Measurements from ENCODE around the gene EPSTI1.

EPSTI1 gene

GRCh38 chr13:42906257-42906656, 85.8 kb downstream of the EPSTI1 start:
- no peak overlapping the region for H3K9ac ChIP-seq (ENCODE audit: low read depth, low read length)
- no peaks in the 10 kb centered on the region for H4K20me1 ChIP-seq (ENCODE audit: insufficient read depth, low read length)
- no peaks in the 10 kb centered on the region for H3K4me1 ChIP-seq (ENCODE audit: insufficient read depth, low read length)
- peaks cover 5% of the 10 kb centered on the region; the same call in 1 of the 2 replicates for H3K36me3 ChIP-seq (ENCODE audit: insufficient read depth, low read length)
- no peaks in the 10 kb centered on the region for H3K79me2 ChIP-seq (ENCODE audit: insufficient read depth, low read length)
- ATAC-seq (ENCODE audit: insufficient read depth, low read depth) (no peak), DNase-seq (no peak)
- H3K4me3 ChIP-seq (ENCODE audit: low read depth in 1 of 2, low read length in 2 of 2), result no peak overlapping the region
- TF ChIP-seq EZH2 (IDR thresholded peaks at IDR 0.05; ENCODE audit: borderline replicate concordance, low read depth, low read length, severe bottlenecking), result no peak
- no peak for TF ChIP-seq CTCF (IDR thresholded peaks at IDR 0.05; ENCODE audit: borderline replicate concordance, extremely low read depth, low read length, poor library complexity, severe bottlenecking)
- H3K9me3 ChIP-seq (ENCODE audit: insufficient read depth, low read length, severe bottlenecking), result no peaks in the 10 kb centered on the region
- no peak overlapping the region for H3K27ac ChIP-seq (ENCODE audit: low read length)
- no peaks in the 10 kb centered on the region for H3K27me3 ChIP-seq (ENCODE audit: insufficient read depth, low read length, poor library complexity)
- no peak overlapping the region for H3K4me2 ChIP-seq (ENCODE audit: insufficient read depth, low read length)
- H2AFZ ChIP-seq (ENCODE audit: low read depth, low read length), result no peak overlapping the region

- Histone ChIP-seq H3K79me2 (ENCODE audit: insufficient read depth, low read length) (no peaks in the 10 kb centered on the region), H3K4me3 (ENCODE audit: low read depth in 1 of 2, low read length in 2 of 2) (no peak overlapping the region), H3K4me2 (ENCODE audit: insufficient read depth, low read length) (no peak overlapping the region), H3K27ac (ENCODE audit: low read length) (no peak overlapping the region), H3K36me3 (ENCODE audit: insufficient read depth, low read length) (peaks cover 5% of the 10 kb centered on the region; the same call in 1 of the 2 replicates), H2AFZ (ENCODE audit: low read depth, low read length) (no peak overlapping the region), H3K4me1 (ENCODE audit: insufficient read depth, low read length) (no peaks in the 10 kb centered on the region), H3K9ac (ENCODE audit: low read depth, low read length) (no peak overlapping the region), H4K20me1 (ENCODE audit: insufficient read depth, low read length) (no peaks in the 10 kb centered on the region), H3K27me3 (ENCODE audit: insufficient read depth, low read length, poor library complexity) (no peaks in the 10 kb centered on the region), H3K9me3 (ENCODE audit: insufficient read depth, low read length, severe bottlenecking) (no peaks in the 10 kb centered on the region)
- ATAC-seq (ENCODE audit: insufficient read depth, low read depth), result no peak
- DNase-seq, result no peak
- no peak for TF ChIP-seq EZH2 (IDR thresholded peaks at IDR 0.05; ENCODE audit: borderline replicate concordance, low read depth, low read length, severe bottlenecking)
- no peak for TF ChIP-seq CTCF (IDR thresholded peaks at IDR 0.05; ENCODE audit: borderline replicate concordance, extremely low read depth, low read length, poor library complexity, severe bottlenecking)
These were observed 86.5 kb downstream of the EPSTI1 start for GRCh38 chr13:42905579-42905978.

- no peaks in the 10 kb centered on the region for H3K4me1 ChIP-seq (ENCODE audit: insufficient read depth, low read length)
- H3K4me2 ChIP-seq (ENCODE audit: insufficient read depth, low read length), result no peak overlapping the region
- ATAC-seq (ENCODE audit: insufficient read depth, low read depth) (no peak), DNase-seq (no peak)
- peaks cover 6% of the 10 kb centered on the region for H3K36me3 ChIP-seq (ENCODE audit: insufficient read depth, low read length)
- H4K20me1 ChIP-seq (ENCODE audit: insufficient read depth, low read length), result no peaks in the 10 kb centered on the region
- no peaks in the 10 kb centered on the region for H3K9me3 ChIP-seq (ENCODE audit: insufficient read depth, low read length, severe bottlenecking)
- no peak overlapping the region for H3K9ac ChIP-seq (ENCODE audit: low read depth, low read length)
- no peak overlapping the region for H2AFZ ChIP-seq (ENCODE audit: low read depth, low read length)
- H3K27ac ChIP-seq (ENCODE audit: low read length), result no peak overlapping the region
- no peaks in the 10 kb centered on the region for H3K79me2 ChIP-seq (ENCODE audit: insufficient read depth, low read length)
- TF ChIP-seq CTCF (IDR thresholded peaks at IDR 0.05; ENCODE audit: borderline replicate concordance, extremely low read depth, low read length, poor library complexity, severe bottlenecking), result no peak
- TF ChIP-seq EZH2 (IDR thresholded peaks at IDR 0.05; ENCODE audit: borderline replicate concordance, low read depth, low read length, severe bottlenecking), result no peak
- no peaks in the 10 kb centered on the region for H3K27me3 ChIP-seq (ENCODE audit: insufficient read depth, low read length, poor library complexity)
- H3K4me3 ChIP-seq (ENCODE audit: low read depth in 1 of 2, low read length in 2 of 2), result no peak overlapping the region
These were observed 92.8 kb downstream of the EPSTI1 start for GRCh38 chr13:42899266-42899665.

- H3K79me2 ChIP-seq (ENCODE audit: insufficient read depth, low read length), result no peaks in the 10 kb centered on the region
- H3K27ac ChIP-seq (ENCODE audit: low read length), result no peak overlapping the region
- H3K9me3 ChIP-seq (ENCODE audit: insufficient read depth, low read length, severe bottlenecking), result no peaks in the 10 kb centered on the region
- H4K20me1 ChIP-seq (ENCODE audit: insufficient read depth, low read length), result no peaks in the 10 kb centered on the region
- DNase-seq, result no peak
- no peak for ATAC-seq (ENCODE audit: insufficient read depth, low read depth)
- TF ChIP-seq EZH2 (IDR thresholded peaks at IDR 0.05; ENCODE audit: borderline replicate concordance, low read depth, low read length, severe bottlenecking) (no peak), CTCF (IDR thresholded peaks at IDR 0.05; ENCODE audit: borderline replicate concordance, extremely low read depth, low read length, poor library complexity, severe bottlenecking) (no peak)
- no peaks in the 10 kb centered on the region for H3K27me3 ChIP-seq (ENCODE audit: insufficient read depth, low read length, poor library complexity)
- no peak overlapping the region for H3K4me3 ChIP-seq (ENCODE audit: low read depth in 1 of 2, low read length in 2 of 2)
- no peak overlapping the region for H3K4me2 ChIP-seq (ENCODE audit: insufficient read depth, low read length)
- no peak overlapping the region for H2AFZ ChIP-seq (ENCODE audit: low read depth, low read length)
- H3K36me3 ChIP-seq (ENCODE audit: insufficient read depth, low read length), result peaks cover 6% of the 10 kb centered on the region
- H3K9ac ChIP-seq (ENCODE audit: low read depth, low read length), result no peak overlapping the region
- H3K4me1 ChIP-seq (ENCODE audit: insufficient read depth, low read length), result no peaks in the 10 kb centered on the region
These were observed 96.3 kb downstream of the EPSTI1 start for GRCh38 chr13:42895776-42896175.
